Stimulated activated CD8-positive, alpha-beta memory T cell treated with anti-CD3 and anti-CD28 coated beads, Interleukin-12 subunit alpha, Interleukin-12 subunit beta, amount 100 ng/mL, for 24 hours (primary cell): ENCODE results near the gene POLL.
"Not testable (repeated sequence)": the region's sequence is repeated elsewhere in the genome, so short reads cannot be mapped to it uniquely, and the experiment has no call there.

Source experiments
- DNase-seq: peaks from one replicate; pipeline ENCODE4 v3.0.0-alpha.2; 2020; ENCODE audit errors: extremely low read depth

Gene POLL

DNA sequence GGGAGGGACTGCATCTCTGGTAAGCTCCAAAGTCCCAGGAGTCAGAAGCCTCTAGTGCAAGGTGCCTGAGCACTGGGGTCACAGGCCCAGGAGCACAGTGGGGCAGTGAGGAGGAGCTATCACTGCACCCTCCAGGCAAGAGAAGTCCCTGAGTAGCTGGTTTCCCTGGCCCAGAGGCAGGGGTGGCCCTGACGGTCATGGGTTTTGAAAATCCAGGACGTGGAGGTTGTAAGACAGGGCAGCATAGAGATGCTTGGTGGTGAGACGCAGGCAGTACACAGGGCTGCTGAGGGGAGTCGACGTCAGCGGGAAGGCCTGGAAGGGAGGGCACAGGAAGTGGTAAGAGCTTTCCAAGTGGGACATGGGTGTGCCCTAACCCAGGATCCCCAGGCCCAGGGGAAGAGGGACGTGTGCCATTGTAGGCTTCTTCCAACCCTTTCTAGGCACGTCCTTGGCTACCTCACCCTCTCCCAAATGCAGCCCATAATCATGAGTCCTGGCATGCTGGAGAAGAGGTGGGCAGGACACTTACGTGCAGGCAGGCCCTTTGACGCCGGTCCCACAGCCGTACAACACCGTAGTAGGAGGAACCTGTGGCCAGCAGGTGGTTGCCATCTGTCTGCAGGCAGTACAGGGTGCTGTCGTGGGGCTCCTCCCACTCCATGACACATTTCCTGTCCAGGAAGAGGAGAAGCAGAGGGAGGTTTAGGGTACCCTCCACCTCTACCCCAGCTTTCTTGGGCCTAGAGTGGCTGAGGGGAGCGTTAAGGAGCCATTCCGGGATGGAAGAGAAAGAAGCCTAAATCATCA, 23.2 kb upstream of the POLL start:
- DNase-seq = no peak

DNA sequence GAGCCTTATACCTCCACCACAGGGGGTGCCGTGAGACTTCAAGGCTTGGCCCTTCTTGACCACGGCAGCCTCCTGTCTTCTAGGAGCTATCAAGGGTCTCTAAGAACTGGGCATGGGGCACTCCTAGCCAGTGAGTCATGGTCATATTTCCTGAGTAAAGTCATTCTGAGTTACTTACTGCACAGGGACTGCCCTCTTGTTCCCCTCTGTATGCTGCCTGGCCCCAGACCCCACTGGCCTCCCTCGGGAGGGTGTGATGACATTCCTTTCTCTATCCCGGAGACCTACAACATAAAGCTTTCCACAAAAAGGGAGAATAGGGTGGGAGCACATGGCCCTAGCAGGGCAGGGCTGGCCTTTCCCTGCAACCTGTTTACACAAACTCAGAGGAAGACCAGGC, 21.4 kb upstream of the POLL start:
- no peak for DNase-seq

DNA sequence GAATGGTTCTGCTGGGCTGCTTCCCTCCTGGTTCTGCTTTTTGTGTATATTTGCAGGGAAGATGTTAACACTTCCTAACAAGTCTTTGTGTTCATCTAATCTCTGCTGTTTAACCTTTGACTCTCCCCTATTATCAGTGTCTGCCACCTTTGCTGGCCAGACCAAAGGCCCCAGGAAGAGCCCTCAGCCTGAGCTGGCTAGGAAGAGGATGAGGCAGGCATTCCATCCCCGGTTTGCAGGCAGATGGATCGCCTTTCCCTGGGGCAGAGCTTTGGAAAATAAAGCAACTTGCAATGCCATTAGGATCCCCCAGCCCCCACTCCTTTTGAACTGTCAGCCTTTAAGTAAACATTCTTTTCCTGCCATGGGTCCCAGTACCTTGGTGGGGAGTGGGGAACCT, 19.1 kb upstream of the POLL start:
- no peak for DNase-seq

DNA sequence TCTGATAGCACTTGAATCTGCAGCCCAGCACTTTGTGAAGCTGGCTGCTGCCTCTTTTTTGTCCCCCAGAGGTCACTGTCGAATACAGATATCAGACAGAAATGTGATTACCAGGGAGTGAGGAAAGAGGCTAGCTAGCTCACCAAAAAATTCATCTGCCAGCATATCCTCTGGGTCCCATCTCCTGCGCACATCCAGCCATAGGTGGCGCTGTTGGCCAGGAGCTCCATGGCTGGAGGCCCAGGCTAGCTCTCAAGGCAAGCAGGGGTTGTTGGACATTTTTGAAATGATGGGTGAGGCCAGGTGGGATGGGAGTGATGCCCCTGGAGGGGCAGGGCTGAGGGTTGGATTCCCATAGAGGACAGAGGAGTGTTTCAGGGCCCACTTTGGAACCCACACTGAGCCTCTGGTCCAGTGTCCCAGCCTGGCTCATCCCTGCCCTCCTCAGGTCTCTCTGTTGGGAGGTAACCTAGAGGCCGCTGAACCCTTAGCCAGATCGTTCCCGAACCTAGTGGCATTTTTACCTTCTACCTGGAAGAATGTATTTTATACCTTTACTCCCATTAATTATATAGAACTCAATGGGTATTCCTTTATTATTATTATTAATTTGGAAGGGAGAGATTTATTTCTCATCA, 14.8 kb upstream of the POLL start:
- peak; percentile 26 for DNase-seq

DNA sequence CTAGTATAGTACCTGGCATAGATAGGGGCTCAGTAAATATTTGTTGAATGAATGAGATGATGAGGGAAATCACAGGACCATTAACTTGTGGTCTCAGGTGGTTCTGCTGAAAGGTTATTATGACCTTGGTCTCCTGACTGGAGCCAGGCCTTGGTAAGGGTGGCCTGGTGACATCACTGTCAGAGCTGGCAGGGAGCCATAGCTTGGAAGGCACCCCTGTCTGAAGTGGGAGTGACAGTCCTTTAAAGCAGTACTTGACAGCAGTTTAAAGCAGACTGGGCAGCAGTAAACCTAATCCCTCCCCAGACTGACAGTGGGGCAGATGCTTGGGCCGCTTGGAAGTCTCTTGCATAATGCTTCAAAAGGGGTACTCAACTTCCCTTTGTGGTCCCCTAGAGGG, 13.5 kb upstream of the POLL start:
- DNase-seq = no peak

DNA sequence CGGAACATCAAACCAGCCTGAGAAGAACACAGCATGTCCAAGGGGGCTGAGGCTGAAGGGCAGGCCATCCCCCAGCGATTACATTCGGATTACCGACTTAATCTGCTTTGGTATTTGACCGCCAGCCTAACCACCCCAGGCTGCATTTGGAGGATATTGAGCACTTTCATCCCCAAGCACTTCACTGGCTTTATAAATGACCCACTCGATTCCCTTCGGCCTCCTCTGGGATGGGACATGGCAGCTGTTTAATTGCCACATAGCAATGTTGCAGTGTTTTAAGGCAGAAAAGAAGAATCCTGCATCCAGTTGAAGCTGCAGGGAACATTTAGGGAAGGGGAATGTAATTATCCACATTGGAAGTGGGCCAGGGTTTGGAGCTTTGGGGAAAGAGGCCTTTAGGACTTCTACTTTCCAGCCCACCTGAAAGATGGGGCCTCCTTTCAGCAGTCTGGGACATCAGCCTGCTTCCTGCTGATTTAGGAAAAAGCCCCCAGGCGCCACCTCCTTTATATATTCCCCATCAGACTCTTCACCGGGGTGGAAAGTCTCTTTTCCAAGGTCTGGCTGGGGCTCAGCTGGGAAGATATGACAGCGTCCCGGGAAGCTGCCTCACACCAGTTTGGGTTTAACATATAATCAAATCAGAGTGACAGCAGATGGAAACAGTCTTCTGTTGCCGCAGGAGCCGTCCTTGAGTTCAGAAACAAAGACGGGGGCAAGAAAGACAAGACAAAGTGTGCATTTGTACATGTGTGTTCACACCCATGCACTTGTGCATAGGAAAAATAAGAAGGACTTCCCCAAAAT, 9.2 kb upstream of the POLL start:
- no peak for DNase-seq

DNA sequence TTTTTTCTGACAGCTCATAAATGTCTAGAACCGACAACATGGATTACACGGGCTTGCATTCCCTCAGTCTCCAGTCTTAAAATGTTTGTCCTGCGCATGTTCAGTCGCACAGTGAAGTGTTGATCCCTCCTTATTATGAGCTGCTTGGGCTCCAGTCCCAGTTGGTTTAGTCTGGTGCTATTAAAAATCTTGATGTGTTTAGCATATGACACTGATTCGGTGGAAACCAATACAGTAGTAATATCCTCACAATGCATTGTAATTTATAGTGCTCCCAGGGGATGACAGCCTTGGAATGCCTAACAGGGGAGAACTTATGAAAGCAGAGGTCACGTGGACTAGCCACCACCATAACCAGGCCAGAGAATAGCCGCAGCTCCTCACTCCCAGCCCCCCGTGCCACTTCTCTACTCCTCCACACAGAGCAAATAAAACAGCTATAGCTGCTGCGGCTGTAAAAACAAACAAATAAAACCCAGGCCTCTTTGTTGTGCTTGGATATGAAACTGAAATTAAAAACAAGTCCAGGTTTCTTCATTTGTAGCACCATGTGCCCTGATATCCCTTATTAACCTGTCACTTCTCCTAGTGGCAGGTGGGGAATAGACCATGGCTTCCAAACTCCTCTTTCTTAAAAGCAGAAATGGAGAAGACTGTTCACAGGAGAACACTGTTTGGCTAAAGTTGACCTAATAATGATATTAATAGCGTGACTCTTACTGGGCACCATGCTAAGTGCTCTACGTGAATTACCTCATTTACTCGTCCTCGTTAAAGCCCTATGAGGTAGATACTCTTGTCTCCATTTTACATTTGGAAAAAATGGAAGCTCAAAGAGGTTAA, 7.8 kb upstream of the POLL start:
- no peak for DNase-seq

DNA sequence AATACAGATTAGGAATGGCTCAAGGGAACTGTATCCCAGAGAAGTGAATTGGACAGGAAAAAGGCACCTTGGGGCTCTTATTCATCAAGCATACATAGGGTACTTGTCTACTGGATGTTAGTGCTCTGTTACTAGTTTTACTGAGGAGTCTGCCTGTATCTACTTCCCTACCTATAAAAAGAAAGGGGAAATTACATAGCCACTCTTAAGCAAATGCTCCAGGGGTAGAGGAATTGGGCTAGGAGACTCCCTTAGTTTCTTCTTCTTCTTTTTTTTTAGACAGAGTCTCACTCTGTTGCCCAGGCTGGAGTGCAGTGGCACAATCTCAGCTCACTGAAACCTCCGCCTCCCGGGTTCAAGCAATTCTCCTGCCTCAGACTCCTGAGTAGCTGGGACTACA, 5.3 kb upstream of the POLL start:
- not testable (repeated sequence) for DNase-seq

- DNase-seq = no peak
Measured at GRCh38 chr10:101588879-101589278, 822 bp upstream of the POLL start.

DNA sequence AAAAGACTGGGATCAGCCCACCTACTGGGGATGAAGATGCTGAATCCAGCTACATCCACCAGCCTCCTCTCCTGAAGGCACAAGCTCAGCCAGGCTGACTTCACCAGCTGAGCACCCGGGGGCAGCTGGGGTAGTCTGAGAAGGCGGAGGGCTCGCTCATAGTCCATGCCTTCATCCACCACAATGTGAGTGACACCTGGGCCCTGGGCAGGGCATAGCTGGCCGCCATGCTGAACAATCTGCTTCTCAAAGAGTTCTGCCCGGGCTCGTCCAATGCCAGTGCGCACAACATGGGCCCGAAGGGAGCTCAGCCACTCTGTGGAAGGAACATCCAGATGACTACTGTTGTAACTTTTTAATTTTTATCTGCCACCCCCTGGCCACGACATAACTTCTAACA, 2.2 kb downstream of the POLL start:
- DNase-seq = no peak

- DNase-seq = no peak
Measured at GRCh38 chr10:101580486-101581399, 7.3 kb downstream of the POLL start.

GRCh38 chr10:101579516-101579870, 8.6 kb downstream of the POLL start:
- DNase-seq = no peak

- DNase-seq = no peak
Measured at GRCh38 chr10:101578803-101579515, 9.1 kb downstream of the POLL start.

- DNase-seq = no peak
Measured at GRCh38 chr10:101578192-101578591, 9.9 kb downstream of the POLL start.

DNA sequence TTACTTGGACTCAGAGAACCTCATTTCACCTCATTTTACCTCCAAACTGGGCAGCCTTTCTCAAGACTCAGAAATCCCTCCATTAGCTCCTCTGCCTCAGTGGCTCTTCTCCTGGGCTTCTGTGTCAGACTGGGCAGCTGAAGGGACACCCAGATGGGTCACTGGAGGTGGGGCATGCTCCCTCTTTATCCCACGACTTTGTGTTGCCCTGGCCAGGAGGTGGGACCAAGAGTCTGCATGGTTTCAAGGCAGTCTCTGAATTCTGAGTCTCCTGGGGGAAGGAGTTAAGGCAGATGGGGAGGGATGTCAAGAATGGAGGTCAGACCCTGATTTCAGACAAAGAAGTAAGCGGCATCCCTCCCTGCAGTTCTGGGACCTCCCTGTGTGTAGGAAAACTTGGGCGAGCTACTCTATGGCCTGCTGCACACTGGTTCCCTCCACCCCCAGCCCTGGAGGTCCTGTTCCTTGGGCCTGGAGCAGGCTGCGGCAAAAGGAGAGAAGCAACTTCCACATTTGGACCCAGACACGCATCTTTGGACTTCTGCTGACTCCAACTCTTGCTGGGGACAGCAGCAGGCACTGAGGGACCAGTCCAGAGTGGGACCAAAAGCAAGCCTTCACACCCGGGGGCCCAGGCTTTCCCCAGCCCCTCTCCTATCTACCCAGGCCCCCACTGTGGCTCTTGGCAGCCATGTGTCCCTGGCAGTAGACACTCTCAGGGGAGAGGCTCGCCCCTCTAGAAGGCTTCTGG, 10.8 kb downstream of the POLL start:
- no peak for DNase-seq

GRCh38 chr10:101576211-101576863, 11.7 kb downstream of the POLL start:
- no peak for DNase-seq

DNA sequence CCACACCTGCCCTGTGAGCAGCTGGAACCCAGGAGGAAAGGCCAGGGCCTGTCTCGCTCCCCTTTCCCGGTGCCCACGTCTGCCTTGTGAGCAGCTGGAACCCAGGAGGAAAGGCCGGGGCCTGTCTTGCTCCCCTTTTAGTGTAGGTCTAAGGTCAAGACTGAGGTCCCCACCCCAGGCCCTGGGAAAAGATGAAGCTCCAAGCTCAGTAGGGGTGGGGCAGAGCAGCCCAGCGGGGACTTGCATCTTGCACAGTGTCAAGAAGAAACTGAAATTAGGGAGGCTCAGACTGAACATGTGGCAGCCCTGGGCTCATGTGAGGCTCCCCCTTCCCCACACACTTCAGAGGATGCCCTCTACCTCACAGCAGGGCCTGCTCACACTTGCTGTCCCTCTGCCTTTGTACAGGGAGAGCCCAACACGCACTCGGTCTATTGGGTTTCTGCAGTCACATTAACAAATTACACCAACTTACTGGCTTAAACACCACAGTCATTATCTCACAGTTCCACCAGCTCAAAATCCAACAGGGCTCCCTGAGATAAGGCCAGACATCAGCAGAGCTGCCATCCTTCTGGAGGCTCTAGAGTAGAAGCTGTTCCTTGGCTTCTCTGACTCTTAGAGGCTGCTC, 12.4 kb downstream of the POLL start:
- DNase-seq = no peak

DNA sequence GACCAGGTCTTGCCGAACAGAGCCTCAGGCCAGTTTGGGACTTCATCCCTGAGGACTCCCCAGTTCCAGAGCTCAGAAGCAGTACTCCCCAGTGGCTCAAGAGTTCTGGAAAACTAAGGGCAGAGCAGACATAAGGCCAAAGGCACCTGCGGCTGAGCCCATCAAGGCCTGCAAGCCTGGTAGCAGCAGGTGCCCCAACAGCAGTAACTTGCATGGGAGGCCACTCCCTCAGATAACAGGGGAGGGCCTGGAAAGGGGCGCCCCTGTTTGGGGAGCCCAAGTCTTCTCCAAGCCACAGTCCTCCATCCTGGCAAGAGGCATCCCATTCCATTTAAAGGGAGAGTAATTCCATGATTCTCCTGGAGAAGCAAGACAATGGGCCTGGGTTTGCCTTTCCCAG, 13.0 kb downstream of the POLL start:
- DNase-seq = no peak
